Fibroblast of villous mesenchyme (primary cell): Measurements from ENCODE around the gene NEK6. TPM values are rescaled to one million over a fixed set of nuclear protein-coding genes. Genes with fewer than 3 reads are reported as not detected.

Experiments used
- DNase-seq: peaks from one replicate; pipeline ENCODE4 v3.0.0-alpha.2; 2010; ENCODE audit warnings: low read depth
- H3K4me3 ChIP-seq: 2 replicates; pipeline ENCODE4 v1.5.1; 2011; ENCODE audit warnings: low read depth, mild to moderate bottlenecking, low read length
- CTCF ChIP-seq: IDR thresholded peaks from 2 replicates; pipeline ENCODE4 v1.5.1; 2012; ENCODE audit warnings: low read depth, mild to moderate bottlenecking, low read length; ENCODE audit not compliant: insufficient read depth
- total RNA-seq: library from RNA; depleted of rRNA; stranded (reverse); fragments of >200 nt; gene quantifications from 2 replicates; pipeline ENCODE4 v1.2.3, GENCODE V29; 2012

The NEK6 gene
- total RNA-seq, 1 donor: 41.9 TPM

- H3K4me3 ChIP-seq: no peak overlapping the region
- TF ChIP-seq CTCF: peak; percentile 49
- peak; percentile 38 for DNase-seq
Observed at GRCh38 chr9:124392871-124393460, 135.2 kb downstream of the NEK6 start.

- H3K4me3 ChIP-seq: no peak overlapping the region
- TF ChIP-seq CTCF: no peak
- DNase-seq: no peak
Observed at GRCh38 chr9:124394167-124394566, 136.4 kb downstream of the NEK6 start.

- TF ChIP-seq CTCF: no peak
- DNase-seq: no peak
- no peak overlapping the region for H3K4me3 ChIP-seq
Observed at GRCh38 chr9:124394596-124394995, 136.8 kb downstream of the NEK6 start.

- H3K4me3 ChIP-seq: no peak overlapping the region
- no peak for TF ChIP-seq CTCF
- no peak for DNase-seq
Observed at GRCh38 chr9:124395826-124396225, 138.1 kb downstream of the NEK6 start.

- no peak for DNase-seq
- TF ChIP-seq CTCF: no peak
- no peak overlapping the region for H3K4me3 ChIP-seq
Observed at GRCh38 chr9:124398191-124398935, 140.6 kb downstream of the NEK6 start.

GRCh38 chr9:124399323-124399967 lies 141.7 kb downstream of the NEK6 start:
- TF ChIP-seq CTCF: no peak
- DNase-seq: peak; percentile 39
- no peak overlapping the region for H3K4me3 ChIP-seq
